Dermis blood vessel endothelial cell (primary cell): ENCODE results near the gene TFE3. TPM values are rescaled to one million over a fixed set of nuclear protein-coding genes. Genes with fewer than 3 reads are reported as not detected.
"Not testable (repeated sequence)": the region's sequence is repeated elsewhere in the genome, so short reads cannot be mapped to it uniquely, and the experiment has no call there.

ENCODE experiments used
- DNase-seq: peaks from one replicate; pipeline ENCODE4 v3.0.0; 2010
- total RNA-seq: library from RNA; depleted of rRNA; stranded (reverse); fragments of >200 nt; gene quantifications from 2 replicates; pipeline ENCODE4 v1.2.3, GENCODE V29; 2014

Gene TFE3
- total RNA-seq, 1 donor from 2014 or later = 22.8 TPM

- no peak for DNase-seq
Measured at GRCh38 chrX:48999030-48999429, 44.1 kb downstream of the TFE3 start.

DNA sequence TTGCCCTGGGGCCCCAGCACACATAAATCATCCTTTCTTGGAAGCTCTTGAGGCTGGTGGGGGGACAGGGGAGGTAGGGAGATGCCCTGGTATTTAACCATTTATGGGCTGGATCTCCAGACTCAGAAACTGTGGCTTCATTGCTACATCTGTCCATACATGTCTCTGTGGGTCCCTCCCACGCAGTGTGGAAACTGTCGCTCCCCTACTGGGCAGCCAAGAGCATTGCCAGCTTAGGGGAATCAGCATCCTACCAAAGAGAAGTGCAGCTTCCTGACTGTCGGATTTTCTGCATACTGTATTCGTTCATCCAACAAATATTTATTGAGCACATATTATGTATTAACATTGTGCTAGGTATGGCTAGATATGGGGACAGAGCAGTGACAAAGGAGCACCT is 44.8 kb downstream of the TFE3 start:
- peak; percentile 3 for DNase-seq

DNA sequence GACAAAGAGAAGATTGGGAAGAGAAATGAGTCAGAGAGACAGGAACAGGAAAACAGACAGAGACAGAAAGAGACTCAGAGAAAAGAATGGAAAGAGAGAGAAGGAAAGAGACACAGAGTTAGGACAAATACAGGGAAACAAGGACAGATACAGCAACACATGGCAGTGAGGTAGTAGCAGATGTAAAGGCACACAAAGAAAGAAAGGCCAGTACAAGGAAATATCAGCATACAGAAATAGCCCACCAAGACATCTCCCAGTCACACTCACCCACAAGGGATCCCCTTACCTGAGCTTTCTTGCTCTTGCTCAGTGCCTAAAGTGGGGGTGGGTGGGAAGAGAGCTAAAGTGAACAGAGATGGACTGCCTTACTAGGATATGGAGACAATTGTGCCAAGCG is 45.3 kb downstream of the TFE3 start:
- DNase-seq = no peak

- no peak for DNase-seq
Measured at GRCh38 chrX:48997455-48997854, 45.7 kb downstream of the TFE3 start.

GRCh38 chrX:48996969-48997368 is 46.2 kb downstream of the TFE3 start:
- DNase-seq = peak; percentile 13

DNA sequence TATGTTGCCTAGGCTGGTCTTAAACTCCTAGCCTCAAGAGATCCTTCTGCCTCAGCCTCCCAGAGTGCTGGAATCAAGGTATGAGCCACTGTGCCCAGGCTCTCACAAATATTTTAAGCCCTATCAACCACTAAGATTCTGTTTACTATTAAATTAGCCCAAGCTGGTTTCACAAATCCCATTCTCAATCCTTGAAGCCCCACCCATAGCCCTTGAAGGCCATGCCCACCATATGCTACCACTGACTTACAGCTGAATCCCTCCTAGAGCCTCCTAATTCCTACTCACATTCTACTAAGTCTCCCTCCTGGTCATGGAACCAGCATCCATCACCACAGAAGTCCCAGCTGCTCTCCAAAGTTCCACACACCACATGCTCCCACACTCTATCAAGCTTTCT is 50.8 kb downstream of the TFE3 start:
- no peak for DNase-seq

DNA sequence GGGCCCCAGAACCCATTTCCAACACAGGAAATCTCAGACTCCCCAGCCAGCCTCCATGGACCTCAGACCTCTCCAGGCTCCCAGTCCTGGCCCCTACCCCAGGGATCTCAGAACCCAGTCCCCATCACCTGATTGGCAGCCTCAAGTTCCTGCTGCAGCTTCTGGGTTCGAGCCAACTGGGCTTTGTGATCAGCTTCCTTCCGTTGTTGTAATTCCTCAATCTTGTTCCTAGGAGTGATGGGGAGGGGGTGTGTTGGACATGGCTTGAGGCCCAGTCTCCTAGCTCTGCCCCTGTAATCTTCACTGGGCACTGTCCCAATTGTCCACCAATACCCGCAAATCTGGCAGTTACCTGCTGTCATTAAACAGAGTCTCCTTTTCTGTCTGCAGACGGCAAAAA is 53.7 kb downstream of the TFE3 start:
- DNase-seq = peak; percentile 85

- DNase-seq = no peak
Measured at GRCh38 chrX:48983896-48984295, 59.3 kb downstream of the TFE3 start.

- no peak for DNase-seq
Measured at GRCh38 chrX:48983081-48983480, 60.1 kb downstream of the TFE3 start.

DNA sequence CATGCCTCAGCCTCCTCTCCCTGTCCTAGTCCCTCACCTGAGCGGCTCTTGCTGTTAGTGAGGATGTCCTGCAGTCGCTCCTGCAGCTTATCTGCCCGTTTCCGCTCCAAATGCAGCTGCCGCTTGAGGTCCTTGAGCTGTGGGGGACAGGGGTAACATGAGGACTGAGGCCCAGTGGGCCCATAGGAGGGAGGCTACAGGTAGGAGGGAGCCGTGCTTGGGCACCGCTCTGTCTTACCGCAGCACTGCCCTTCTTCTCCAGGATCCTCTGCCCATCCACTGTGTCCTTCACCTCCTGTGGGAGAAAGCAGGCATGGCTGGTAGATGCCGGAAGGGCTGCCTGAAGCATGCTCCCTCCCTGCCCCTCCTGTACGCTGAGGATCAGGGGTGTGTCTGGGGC is 62.0 kb downstream of the TFE3 start:
- no peak for DNase-seq

DNA sequence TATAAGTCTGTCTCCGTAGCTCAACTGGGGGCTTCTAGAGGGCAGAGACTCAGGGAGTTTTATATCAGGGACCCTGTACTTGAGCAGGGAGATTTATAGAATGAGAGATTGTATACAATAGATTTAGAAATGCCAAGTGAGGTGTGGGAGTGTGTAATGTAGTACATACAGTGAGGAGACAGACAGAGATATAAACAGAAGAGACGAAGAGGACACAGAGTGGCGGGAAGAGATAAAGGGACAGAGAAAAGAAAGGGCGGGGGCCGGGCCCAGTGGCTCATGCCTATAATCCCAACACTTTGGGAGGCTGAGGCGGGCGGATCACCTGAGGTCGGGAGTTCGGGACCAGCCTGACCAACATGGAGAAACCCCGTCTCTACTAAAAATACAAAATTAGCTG is 62.8 kb downstream of the TFE3 start:
- not testable (repeated sequence) for DNase-seq

Other genes starting within 250 kb of the TFE3 start
- 37.3 and 42.8 TPM in 2 replicates for gene HDAC6, start 241.3 kb downstream of the TFE3 start, total RNA-seq
- gene ERAS, start 216.8 kb downstream of the TFE3 start, total RNA-seq = not detected in 2 replicates
- 0.17 and 0.42 TPM in 2 replicates for gene PCSK1N, start 207.7 kb downstream of the TFE3 start, total RNA-seq
- gene TIMM17B, start 145.6 kb downstream of the TFE3 start, total RNA-seq = 25.3 and 27.1 TPM in 2 replicates
- 75.2 and 87.1 TPM in 2 replicates for gene PQBP1, start 145.4 kb downstream of the TFE3 start, total RNA-seq
- gene SLC35A2, start 131.7 kb downstream of the TFE3 start, total RNA-seq = 13.6 and 16.7 TPM in 2 replicates
- 4.8 and 6.5 TPM in 2 replicates for gene PIM2, start 124.3 kb downstream of the TFE3 start, total RNA-seq
- gene OTUD5, start 85.8 kb downstream of the TFE3 start, total RNA-seq = 29.4 and 38.2 TPM in 2 replicates
- gene KCND1, start 71.5 kb downstream of the TFE3 start, total RNA-seq = 0.34 and 0.79 TPM in 2 replicates
- gene GRIPAP1, start 41.1 kb downstream of the TFE3 start, total RNA-seq = 29.7 and 30.8 TPM in 2 replicates
- 0.85 and 1.4 TPM in 2 replicates for gene CCDC120, start 15.6 kb upstream of the TFE3 start, total RNA-seq
- gene PRAF2, start 30.6 kb upstream of the TFE3 start, total RNA-seq = 2.7 and 5.5 TPM in 2 replicates
- 26.2 and 27.9 TPM in 2 replicates for gene WDR45, start 36.5 kb upstream of the TFE3 start, total RNA-seq
- gene GPKOW, start 80.4 kb upstream of the TFE3 start, total RNA-seq = 24.5 and 27.2 TPM in 2 replicates
- gene MAGIX, start 119.4 kb upstream of the TFE3 start, total RNA-seq = 0.68 and 0.84 TPM in 2 replicates
- 2.6 and 13.1 TPM in 2 replicates for gene PLP2, start 128.5 kb upstream of the TFE3 start, total RNA-seq
- 9.4 and 9.7 TPM in 2 replicates for gene PRICKLE3, start 143.0 kb upstream of the TFE3 start, total RNA-seq
- 0.14 and 0.34 TPM in 2 replicates for gene SYP, start 156.8 kb upstream of the TFE3 start, total RNA-seq
- under 0.01 and 0.05 TPM in 2 replicates for gene CACNA1F, start 190.0 kb upstream of the TFE3 start, total RNA-seq
- gene CCDC22, start 192.1 kb upstream of the TFE3 start, total RNA-seq = 9.7 and 12.2 TPM in 2 replicates
- 0.17 TPM in 1 of 2 replicates, not detected in the other for gene FOXP3, start 221.4 kb upstream of the TFE3 start, total RNA-seq
- 1.8 and 3.7 TPM in 2 replicates for gene PPP1R3F, start 226.4 kb upstream of the TFE3 start, total RNA-seq